Posterior vena cava (tissue), 2 donors: ENCODE measurements around the gene VAMP5. TPM values are rescaled to one million over a fixed set of nuclear protein-coding genes. Genes with fewer than 3 reads are reported as not detected.
"Not testable (repeated sequence)": the region's sequence is repeated elsewhere in the genome, so short reads cannot be mapped to it uniquely, and the experiment has no call there.

Experiments used
- DNase-seq: peaks from one replicate; pipeline ENCODE4 v3.0.0-alpha.2; 2020; ENCODE audit warnings: low spot score
- intact Hi-C, 2 donors: fragments of 100-400 bp; cut with DNase I; formaldehyde crosslinking; loops; one replicate each; pipeline versions ENCODE4 v1.14.1 to v1.14.2; 2022 to 2023
- total RNA-seq, 2 donors: library from RNA; stranded (reverse); fragmentation: NEBNext Ultra II Directional; extraction: Animal tissue kit (Norgen Biotek cat#: 25700); gene quantifications; one replicate each; pipeline ENCODE4 v1.2.1, GENCODE V29; 2021
- donor health status: DM: yes; HTN: yes; CAD: no.
- donor health status: DM: yes; HTN: yes; CAD: no.

The VAMP5 gene
- total RNA-seq, 2 donors from 2014 or later = 79.9 to 96.2 TPM

DNA sequence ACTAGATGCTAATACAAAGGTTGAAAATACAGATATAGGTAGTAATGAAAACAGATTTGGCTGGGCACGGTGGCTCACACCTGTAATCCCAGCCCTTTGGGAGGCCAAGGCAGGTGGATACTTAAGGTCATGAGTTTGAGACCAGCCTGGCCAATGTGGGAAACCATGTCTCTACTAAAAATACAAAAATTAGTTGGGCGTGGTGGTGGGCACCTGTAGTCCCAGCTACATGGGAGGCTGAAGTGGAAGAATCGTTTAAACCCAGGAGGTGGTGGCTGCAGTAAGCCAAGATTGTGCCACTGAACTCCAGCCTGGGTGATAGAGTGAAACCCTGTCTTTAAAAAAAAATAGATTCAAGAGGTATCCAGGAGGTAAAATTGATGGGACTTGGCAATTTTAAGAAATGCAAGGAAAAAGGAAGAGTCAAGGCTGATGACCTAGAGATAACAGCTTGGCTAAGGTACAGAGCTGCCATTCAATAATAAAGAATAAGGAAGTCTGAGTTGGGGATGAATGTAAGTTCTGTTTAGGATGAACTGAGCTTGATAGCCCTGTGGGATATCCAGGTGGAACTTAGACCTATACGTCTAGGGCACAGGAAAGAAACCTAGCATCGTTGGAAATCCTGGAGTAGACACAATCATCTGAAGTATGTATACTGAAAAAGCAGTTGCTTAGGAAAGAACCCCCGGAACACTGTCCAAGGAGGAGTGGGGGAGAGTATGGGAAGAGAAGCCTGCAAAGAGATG is 36.2 kb upstream of the VAMP5 start:
- DNase-seq = no peak

DNA sequence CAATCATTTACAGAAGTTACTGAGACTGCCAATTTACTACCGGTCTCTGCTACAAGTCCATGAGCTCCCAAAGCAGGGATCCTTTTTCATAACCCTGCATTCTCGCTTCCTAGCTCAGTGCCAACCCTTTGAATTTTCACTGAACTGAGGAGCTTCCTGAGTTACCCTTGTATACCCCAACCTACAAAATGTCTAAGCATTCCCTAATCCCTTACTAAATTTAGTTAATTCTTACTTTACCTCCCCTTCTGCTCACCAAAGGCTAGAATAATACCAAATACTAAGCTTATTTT is 35.7 kb upstream of the VAMP5 start:
- intact Hi-C loops = loop anchor here in 1 of 2 donors (5.0 kb wide), 1 partner anchor 116 kb away; no protein-coding TSS in a partner anchor
- DNase-seq = no peak

More for the DNA sequence above, 36.2 kb upstream of the VAMP5 start:
- intact Hi-C loops = loop anchor here in 1 of 2 donors (5.0 kb wide), 1 partner anchor 116 kb away; no protein-coding TSS in a partner anchor

DNA sequence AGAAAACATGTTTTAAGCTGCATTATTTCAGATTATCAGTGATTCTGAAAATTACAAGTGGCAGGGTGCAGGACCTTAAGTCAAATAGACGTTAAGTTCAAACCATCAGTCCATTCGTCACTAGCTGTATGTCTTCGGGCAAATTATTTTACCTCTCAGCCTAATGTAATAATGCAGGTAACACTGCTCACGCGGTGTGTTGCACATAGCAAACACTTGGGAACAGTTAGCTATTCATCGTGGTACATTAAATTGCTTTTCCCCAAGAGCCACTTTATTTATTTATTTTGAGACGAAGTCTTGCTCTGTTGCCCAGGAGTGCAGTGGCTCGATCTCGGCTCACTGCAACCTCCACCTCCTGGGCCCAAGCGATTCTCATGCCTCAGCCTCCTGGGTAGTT is 35.1 kb upstream of the VAMP5 start:
- no peak for DNase-seq
- intact Hi-C loops = loop anchor here in 1 of 2 donors (5.0 kb wide), 1 partner anchor 117 kb away; no protein-coding TSS in a partner anchor

GRCh38 chr2:85549826-85550225 is 34.4 kb upstream of the VAMP5 start:
- intact Hi-C loops = loop anchor here (2.0 to 5.0 kb wide), 2 partner anchors 118 to 129 kb away; no protein-coding TSS in a partner anchor
- no peak for DNase-seq

- DNase-seq = no peak
- intact Hi-C loops = loop anchor here in 1 of 2 donors (2.0 kb wide), 1 partner anchor 130 kb away; no protein-coding TSS in a partner anchor
These were observed 33.7 kb upstream of the VAMP5 start for GRCh38 chr2:85550486-85550885.

GRCh38 chr2:85551698-85552678 is 32.2 kb upstream of the VAMP5 start:
- DNase-seq = peak; percentile 90
- intact Hi-C loops = loop anchor here (2.0 kb wide), 1 partner anchor 131 kb away; no protein-coding TSS in a partner anchor

DNA sequence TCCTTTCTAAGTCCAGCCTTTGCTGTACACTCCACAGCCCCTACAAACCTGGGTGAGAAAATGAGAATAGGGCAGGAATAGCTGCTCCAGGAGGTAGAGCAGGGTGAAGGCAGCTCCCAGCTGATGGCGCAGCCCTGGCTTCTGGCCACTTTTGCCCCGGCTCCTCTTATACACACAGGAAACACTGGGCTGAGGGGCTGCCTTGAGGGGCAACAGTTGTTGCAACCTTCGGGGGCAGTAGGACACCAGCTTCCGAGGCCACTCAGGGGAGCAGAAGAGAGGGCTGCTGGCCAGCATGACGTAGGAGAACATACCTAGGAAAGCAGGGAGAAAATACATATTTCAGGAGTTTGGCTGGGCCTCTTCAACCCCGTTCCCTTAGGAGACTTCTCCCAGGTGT is 31.0 kb upstream of the VAMP5 start:
- intact Hi-C loops = loop anchor here in 1 of 2 donors (2.0 kb wide), 1 partner anchor 132 kb away; no protein-coding TSS in a partner anchor
- no peak for DNase-seq

DNA sequence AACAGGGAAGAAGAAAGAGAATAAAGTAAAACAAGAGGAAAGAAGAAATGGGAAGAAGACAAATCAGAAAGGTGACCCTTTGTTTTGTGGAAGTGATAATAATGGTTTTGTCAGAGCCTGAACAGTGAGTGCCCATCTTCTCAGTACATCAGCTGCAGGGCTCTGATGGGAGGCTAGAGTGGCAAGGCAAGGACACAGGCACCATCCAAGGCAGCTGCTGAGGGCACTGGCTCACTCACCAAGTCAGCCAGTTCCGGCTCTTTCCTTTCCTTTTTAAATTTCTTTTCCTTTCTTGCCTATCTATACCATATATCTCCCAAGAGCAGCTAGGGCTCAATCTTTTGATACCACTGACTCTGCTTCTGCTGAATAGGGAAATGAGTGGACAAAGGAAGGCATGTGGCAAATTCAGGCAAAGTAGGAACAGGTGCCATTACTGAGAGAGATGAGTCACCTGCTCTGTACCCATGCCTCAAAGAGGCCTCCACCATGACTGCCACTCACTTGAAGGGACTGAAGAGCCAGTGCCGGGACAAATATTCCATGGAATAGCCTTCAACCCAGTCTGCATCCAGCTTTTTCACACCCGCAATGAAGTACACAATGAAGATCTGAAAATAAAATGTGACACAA is 29.1 kb upstream of the VAMP5 start:
- DNase-seq = no peak
- intact Hi-C loops = no loop called here

- intact Hi-C loops = no loop called here
- DNase-seq = no peak
These were observed 27.1 kb upstream of the VAMP5 start for GRCh38 chr2:85557130-85557529.

- DNase-seq = no peak
- intact Hi-C loops = no loop called here
These were observed 26.1 kb upstream of the VAMP5 start for GRCh38 chr2:85558160-85558559.

DNA sequence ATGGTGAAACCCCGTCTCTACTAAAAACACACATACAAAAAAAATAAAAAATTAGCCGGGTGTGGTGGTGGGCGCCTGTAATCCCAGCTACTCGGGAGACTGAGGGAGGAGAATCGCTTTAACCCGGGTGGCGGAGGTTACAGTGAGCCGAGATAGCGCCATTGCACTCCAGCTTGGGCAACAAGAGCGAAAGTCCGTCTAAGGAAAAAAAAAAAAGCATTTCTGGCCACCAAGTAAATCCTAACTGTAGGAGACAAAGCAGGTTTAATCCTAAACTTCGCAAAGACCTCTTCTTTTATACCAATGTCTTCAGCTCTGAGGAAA is 23.9 kb upstream of the VAMP5 start:
- DNase-seq = not testable (repeated sequence)
- intact Hi-C loops = loop anchor here in 1 of 2 donors (5.0 kb wide), 1 partner anchor 42 kb away; the partner anchor contains the start of gene TMEM150A

GRCh38 chr2:85560812-85561279 is 23.4 kb upstream of the VAMP5 start:
- DNase-seq = no peak
- intact Hi-C loops = loop anchor here in 1 of 2 donors (5.0 kb wide), 1 partner anchor 41 kb away; the partner anchor contains the start of gene TMEM150A

DNA sequence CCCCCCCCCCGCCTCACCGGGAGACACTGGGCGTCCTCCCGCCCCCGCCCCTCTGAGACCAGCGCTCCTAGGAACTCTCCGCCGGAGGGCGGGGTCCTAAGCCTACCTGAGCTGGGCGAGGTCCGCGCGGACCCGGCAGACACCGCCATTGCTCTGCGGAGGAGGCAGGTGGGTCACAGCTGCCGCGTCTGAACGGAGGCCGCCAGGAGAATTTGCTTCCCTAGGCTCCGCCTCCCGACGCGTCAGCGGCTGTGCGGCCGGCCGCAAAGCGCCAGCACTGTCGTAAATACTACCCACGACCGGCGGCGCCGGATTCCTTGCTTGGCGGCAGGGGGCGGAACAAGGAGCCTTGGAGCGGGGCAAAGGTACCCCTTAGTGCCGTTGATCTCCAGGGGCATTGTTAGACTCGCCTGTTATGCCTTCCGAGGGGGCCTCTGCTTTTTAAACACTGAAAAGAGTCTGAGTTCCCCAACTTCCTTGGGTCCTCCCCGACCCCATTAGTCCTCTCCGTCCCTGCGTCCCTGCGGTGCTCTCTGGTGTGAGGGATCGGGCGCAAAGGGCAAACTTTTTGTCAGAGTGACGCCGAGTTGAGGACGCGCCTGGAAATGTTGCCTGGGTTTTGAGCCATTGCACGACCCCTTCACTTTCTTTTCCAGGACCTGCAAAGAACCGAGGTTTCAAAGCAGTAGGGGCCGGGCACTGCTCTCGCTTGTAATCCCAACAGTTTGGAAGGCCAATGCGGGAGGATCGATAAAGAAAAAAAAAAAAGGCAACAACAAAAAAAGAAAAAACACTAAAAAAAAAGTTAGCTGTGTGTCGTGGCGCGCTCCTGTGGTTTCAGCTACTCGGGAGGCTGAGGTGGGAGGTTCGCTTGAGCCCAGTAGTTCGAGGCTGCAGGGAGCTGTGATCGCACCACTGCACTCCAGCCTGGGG is 22.7 kb upstream of the VAMP5 start, which contains the start of gene GGCX:
Gene GGCX, minus strand, starts transcription at position 214 of the 933 bp plus-strand sequence. Its CDS starts 65 bp downstream, at position 149.
- intact Hi-C loops = loop anchor here in 1 of 2 donors (5.0 kb wide), 1 partner anchor 41 kb away; the partner anchor contains the start of gene TMEM150A
- DNase-seq = peak; percentile 99

- intact Hi-C loops = loop anchor here in 1 of 2 donors (5.0 kb wide), 1 partner anchor 38 kb away; the partner anchor contains the start of gene TMEM150A
- no peak for DNase-seq
These were observed 20.1 kb upstream of the VAMP5 start for GRCh38 chr2:85564144-85564563.

GRCh38 chr2:85566265-85566664 is 18.0 kb upstream of the VAMP5 start:
- DNase-seq = no peak
- intact Hi-C loops = no loop called here

- no peak for DNase-seq
- intact Hi-C loops = no loop called here
These were observed 8.5 kb upstream of the VAMP5 start for GRCh38 chr2:85575739-85576138.

DNA sequence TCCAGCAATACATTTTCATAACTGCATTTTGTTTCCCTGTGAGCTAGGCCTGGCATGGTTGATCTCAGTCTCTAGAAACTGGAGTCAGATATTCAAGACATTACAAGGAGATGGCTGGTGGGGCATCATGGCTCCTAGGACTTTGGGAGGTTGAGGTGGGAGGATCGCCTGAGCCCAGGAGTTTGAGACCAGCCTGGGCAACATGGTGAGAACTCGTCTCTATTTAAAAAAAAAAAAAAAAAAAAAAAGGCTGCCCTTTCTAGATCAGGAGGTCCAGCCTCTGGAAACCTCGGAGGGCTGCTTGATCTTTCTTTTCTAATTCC is 7.2 kb upstream of the VAMP5 start:
- intact Hi-C loops = no loop called here
- DNase-seq = no peak
